GM21717 (cell line): ENCODE measurements around the gene VPS39.

Experiments used
- ATAC-seq: cut with Tn5 transposase; IDR thresholded peaks from one replicate; pipeline ENCODE4 v1.9.1; 2021; ENCODE audit warnings: mild to moderate bottlenecking, moderate library complexity; ENCODE audit not compliant: unreplicated experiment

VPS39 gene

GRCh38 chr15:42147431-42147735 lies 60.7 kb downstream of the VPS39 start:
- ATAC-seq, result no peak

DNA sequence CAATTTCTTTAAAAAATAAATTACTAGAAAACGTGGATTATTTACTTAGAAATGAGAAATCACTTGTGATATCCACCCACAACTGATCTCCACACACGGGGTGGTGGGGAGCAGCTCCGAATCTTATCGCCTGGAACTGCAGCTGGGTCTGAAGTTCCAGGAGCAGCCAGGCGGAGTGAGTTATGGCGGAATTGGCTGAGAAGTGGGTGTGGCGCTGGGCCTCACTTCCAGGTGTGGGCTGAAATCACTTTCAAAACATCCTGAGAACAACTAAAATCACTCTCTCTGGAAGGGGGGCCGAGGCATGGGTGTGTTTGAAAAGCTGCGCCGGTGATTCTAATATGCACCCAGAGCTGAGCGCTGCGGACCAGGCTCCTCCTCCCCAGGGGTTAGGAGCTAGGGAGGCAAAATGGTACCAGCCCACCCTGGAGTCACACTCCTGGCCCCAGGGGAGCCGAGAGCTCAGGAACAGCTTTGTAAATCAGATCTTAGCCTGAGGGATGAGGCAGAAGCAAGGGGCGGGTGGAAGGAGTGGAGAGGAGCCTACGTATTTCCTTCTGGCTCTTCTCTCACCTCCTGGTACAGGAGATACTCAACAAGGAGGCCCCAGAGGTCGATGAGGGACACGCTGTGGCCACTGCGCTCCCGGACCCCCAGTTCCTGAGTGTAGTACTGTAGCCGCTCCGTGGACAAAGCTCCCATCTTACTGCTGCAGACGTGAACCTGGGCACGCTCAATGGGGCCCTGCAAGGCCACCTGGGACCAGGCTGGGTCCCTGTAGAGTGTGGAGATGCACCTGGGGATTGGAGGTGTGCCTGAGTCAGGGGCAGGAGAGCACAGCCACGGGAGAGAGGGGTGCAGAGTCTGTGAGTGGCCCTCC lies 61.3 kb downstream of the VPS39 start:
- ATAC-seq, result no peak

DNA sequence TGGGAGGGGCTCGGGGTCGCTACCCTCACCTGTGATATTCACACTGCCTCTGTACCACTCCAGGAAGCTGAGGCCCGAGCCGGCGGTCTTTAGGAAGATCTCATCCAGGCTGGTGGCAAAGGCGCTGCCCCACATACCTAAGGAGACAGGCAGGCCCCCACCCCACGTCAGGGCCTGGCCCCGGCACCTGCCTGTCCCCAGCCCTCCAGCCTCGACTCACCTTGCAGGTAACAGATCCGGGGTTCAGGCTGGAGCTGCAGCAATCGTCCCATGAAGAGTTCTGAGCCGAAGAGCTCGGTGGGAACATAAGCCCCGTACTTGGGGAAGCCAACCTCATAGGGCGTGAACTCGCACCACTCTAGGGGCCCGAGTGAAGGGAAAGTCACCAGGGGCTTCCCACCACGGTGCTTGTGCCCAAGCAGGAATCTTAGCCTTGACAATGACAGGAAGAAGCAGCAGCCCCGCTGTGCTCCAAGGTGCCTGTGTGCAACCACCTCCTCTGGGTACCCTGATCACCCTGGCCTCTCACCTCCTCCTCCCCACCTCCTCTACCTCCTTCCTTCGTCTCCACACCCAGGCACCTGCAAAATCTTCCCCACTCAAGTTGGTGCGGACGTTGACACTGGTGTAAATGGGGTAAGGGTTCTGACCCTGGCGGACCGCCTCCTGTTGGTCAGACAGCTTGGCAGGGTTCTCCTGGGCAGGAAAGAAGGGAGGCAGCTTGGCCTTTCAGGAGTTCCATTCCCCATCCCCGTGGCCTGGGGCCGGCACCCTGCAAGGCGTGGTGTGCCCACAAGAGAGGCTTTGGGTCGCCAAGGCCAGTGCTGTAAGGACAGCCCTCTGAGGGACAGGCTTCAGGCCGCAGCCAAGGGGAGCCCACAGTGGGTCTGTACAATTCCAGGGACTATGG lies 62.3 kb downstream of the VPS39 start:
- no peak for ATAC-seq

GRCh38 chr15:42144841-42145375 lies 63.2 kb downstream of the VPS39 start:
- no peak for ATAC-seq

- no peak for ATAC-seq
Measured at GRCh38 chr15:42143866-42144625, 64.1 kb downstream of the VPS39 start.

GRCh38 chr15:42143356-42143755 lies 64.7 kb downstream of the VPS39 start:
- no peak for ATAC-seq

- ATAC-seq, result no peak
Measured at GRCh38 chr15:42141795-42142667, 66.1 kb downstream of the VPS39 start.

DNA sequence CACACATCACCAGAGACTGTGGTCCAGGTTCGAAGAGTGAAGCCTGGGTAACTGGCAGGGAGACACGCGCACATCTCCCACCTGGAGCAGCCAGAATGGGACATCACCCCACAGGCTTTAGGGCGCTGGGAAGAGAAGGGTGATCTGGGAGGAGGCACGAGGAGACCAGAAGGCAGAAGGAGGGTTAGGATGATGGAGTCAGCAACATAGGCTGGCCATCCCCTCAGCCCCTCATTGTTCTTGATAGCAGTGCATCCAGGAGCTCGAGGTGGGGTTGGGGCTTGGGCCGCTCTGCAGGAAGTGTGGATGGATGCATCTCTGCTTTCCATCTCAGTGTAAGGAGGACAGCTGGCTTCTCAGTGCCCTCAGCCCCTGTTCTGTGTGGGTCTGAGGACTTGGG lies 66.9 kb downstream of the VPS39 start:
- no peak for ATAC-seq

DNA sequence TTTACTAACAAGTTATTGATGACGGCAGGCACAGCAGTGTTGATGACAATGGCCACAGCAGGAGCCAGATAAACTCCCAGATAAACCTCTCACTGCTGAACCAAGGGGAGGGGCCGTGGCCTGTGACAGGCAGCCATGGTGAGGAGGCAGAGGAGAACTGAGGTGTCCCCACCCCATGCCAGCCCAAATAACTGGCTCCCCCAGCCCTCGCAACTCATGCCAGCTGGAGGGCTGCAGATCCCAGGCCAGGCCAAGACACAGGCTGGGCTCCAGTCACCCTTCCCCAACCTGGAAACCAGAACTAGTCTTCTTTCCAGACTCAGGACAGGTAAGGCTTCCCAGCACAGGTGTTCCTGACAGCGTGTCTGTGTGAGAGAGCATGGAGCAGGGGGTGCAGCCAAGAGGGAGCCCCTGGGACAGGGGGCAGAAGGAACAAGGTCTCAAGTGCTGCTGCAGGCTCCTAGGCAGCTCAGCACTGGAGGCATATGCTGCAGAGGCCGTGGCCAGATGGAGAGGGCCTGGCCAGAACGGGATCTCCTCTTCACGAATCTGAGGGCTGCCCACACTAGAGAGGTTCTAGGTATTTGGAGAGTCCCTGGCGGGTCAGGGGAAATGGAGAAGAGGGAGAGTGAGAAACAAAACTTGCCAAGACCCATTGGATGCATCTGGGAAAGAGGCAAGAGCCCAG lies 67.6 kb downstream of the VPS39 start:
- no peak for ATAC-seq

DNA sequence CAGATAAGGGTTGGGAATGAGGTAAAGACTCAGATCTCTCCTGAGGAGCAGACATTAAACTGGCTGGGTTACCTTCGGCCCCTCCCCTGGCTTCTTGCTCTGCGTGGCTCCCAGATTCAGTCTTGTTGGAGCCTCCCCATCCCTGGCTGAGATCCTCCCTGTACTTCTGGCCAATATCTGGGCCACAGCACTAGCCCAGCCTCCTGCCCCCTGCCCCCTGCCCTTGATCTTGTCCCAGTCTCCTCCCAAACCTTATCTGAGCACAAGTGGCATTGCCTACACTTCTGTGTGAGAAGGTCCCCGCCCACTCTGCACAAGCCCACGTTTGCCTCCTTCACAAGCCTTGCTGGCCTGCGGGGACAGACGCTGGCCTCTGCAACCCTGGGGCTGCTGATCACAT lies 68.5 kb downstream of the VPS39 start:
- ATAC-seq, result no peak

GRCh38 chr15:42138968-42139386 lies 69.1 kb downstream of the VPS39 start:
- no peak for ATAC-seq

DNA sequence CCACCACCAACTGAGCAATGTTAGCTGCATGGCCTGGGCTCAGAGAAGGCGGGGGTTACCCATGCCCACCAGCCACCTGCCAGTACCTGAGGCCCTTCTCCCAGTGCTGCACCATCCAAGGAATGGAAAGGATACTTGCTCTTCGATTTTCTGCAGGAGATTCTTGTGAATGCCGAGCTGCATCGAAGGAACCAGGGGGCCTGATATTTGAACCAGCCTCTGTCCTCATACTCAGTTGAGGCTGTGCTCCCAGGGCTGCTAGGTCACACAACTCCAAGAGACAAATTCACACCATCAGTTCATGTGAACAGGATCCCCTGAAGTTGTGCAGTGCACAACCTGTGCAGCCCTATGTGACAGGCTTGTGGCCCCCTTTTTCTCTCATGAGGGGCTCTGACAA lies 69.7 kb downstream of the VPS39 start:
- no peak for ATAC-seq

- no peak for ATAC-seq
Measured at GRCh38 chr15:42137461-42138261, 70.4 kb downstream of the VPS39 start.

GRCh38 chr15:42136513-42136912 lies 71.6 kb downstream of the VPS39 start:
- no peak for ATAC-seq

GRCh38 chr15:42135351-42135750 lies 72.8 kb downstream of the VPS39 start:
- ATAC-seq, result no peak

DNA sequence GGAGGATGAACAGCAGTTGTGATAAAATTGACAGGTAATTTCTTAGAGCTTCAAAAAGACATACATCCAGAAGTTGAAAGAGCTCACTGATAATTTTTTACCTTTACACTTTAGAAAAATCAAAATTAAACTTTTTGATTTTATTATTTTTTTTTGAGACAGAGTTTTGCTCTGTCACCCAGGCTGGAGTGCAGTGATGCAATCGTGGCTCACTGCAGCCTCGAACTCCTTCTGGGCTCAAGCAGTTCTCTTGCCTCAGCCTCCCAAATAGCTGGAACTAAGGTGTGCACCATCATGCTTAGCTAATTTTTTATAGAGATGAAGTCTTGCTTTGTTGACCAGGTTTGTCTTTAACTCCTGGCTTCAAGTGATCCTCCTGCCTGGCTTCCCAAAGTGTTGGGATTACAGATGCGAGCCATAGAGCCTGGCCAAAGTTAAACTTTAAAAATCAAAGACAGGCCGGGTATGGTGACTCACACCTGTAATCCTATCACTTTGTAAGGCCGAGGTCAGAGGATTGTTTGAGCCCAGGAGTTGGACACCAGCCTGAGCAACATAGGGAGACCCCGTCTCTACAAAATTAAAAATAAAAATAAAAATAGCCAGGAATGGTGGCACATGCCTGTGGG lies 73.4 kb downstream of the VPS39 start:
- no peak for ATAC-seq

DNA sequence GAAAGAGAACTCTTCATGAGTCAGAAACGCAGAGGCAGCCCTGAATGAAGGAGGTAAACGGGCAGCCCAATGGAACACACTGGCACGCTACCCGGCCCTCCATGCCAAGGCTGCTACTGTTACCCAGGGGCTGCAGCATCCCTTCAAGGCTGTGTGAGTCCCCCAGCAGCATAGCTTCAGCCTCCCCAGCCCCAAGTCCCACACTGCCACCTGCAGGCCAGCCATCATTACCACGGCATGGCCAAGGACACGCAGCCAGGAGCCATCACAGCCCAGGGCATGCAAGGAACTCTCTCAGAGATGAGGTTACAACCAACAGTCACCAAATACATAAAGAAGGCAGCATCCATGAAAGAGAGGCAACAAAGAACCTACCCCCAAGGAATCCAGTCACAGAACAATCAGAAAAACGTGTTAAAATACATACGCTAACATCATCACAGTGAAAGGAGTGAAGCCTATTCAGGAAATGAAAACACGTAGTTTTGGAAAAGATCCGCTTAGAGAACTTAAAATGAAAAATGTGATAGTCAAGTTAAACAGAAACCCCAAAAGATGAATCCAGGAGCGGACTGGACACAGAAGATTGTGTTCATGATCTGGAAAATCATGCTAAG lies 74.1 kb downstream of the VPS39 start:
- ATAC-seq, result no peak

- no peak for ATAC-seq
Measured at GRCh38 chr15:42133356-42133755, 74.7 kb downstream of the VPS39 start.
